Mesendoderm (in vitro differentiated cells): ENCODE results near the gene GPR15LG.
A peak's percentile ranks its signal among the peaks of the same experiment; 100 is the strongest.

Experiments
- DNase-seq: peaks from one replicate; pipeline ENCODE4 v3.0.0; 2013
- H2AK5ac ChIP-seq: 2 replicates; pipeline ENCODE4 v1.6.1; 2013; ENCODE audit warnings: low read length, inconsistent platforms
- H2BK120ac ChIP-seq: 2 replicates; pipeline ENCODE4 v1.6.1; 2013; ENCODE audit warnings: low read depth, mild to moderate bottlenecking, low read length, moderate library complexity, mixed read lengths
- H2BK15ac ChIP-seq: replicated peaks from 2 replicates; pipeline ENCODE4 v1.6.1; 2013; ENCODE audit warnings: low read depth, mild to moderate bottlenecking, moderate library complexity
- H2BK5ac ChIP-seq: 2 replicates; pipeline ENCODE4 v1.6.1; 2013; ENCODE audit warnings: low read length, inconsistent platforms
- H3K18ac ChIP-seq: 2 replicates; pipeline ENCODE4 v1.6.1; 2013; ENCODE audit warnings: mild to moderate bottlenecking, low read length, mixed read lengths
- H3K23ac ChIP-seq: one replicate; pipeline ENCODE4 v1.6.1; 2013; ENCODE audit warnings: low read length
- H3K27ac ChIP-seq: 2 replicates; pipeline ENCODE4 v1.5.1; 2013; ENCODE audit warnings: low read depth, mild to moderate bottlenecking, inconsistent platforms, low read length, moderate library complexity
- H3K27me3 ChIP-seq: 2 replicates; pipeline ENCODE4 v1.6.1; 2013; ENCODE audit warnings: low read length, control low read depth, mild to moderate bottlenecking, inconsistent platforms; ENCODE audit not compliant: insufficient read depth, poor library complexity
- H3K36me3 ChIP-seq: 2 replicates; pipeline ENCODE4 v1.6.1; 2013; ENCODE audit warnings: low read length, inconsistent platforms; ENCODE audit not compliant: control insufficient read depth, insufficient read depth
- H3K4ac ChIP-seq: one replicate; pipeline ENCODE4 v1.6.1; 2013; ENCODE audit warnings: low read depth, mild to moderate bottlenecking, low read length, moderate library complexity
- H3K4me1 ChIP-seq: 2 replicates; pipeline ENCODE4 v1.6.1; 2013; ENCODE audit warnings: low read depth, low read length, inconsistent platforms; ENCODE audit not compliant: control insufficient read depth
- H3K4me2 ChIP-seq: 2 replicates; pipeline ENCODE4 v1.6.1; 2013; ENCODE audit warnings: low read length
- H3K4me3 ChIP-seq: 2 replicates; pipeline ENCODE4 v1.5.1; 2013; ENCODE audit warnings: mild to moderate bottlenecking, low read length
- H3K56ac ChIP-seq: one replicate; pipeline ENCODE4 v1.6.1; 2013; ENCODE audit warnings: low read length
- H3K79me1 ChIP-seq: 2 replicates; pipeline ENCODE4 v1.6.1; 2013; ENCODE audit warnings: low read length, inconsistent platforms
- H3K79me2 ChIP-seq: 2 replicates; pipeline ENCODE4 v1.6.1; 2013; ENCODE audit warnings: mild to moderate bottlenecking, low read length; ENCODE audit not compliant: control insufficient read depth, insufficient read depth
- H3K9ac ChIP-seq: 2 replicates; pipeline ENCODE4 v1.6.1; 2013; ENCODE audit warnings: low read length, inconsistent platforms
- H4K5ac ChIP-seq: one replicate; pipeline ENCODE4 v1.6.1; 2013; ENCODE audit warnings: low read length
- H4K8ac ChIP-seq: one replicate; pipeline ENCODE4 v1.6.1; 2013; ENCODE audit warnings: low read depth, mild to moderate bottlenecking, control low read depth, low read length, moderate library complexity
- WGBS: extraction: QIAGEN DNeasy Blood & Tissue Kit; methylation state at CpG from one replicate; pipeline ENCODE4 v1.1.7; 2013; ENCODE audit warnings: low lambda C conversion rate, missing lambda C conversion rate; ENCODE audit not compliant: insufficient coverage; ENCODE audit errors: extremely low coverage; 5-methylcytosine and 5-hydroxymethylcytosine counted together

GPR15LG gene

GRCh38 chr10:84185526-84186175 is 12.1 kb downstream of the GPR15LG start:
- Histone ChIP-seq H3K79me1 (no peaks in the 10 kb centered on the region), H3K27ac (no peak overlapping the region), H2BK5ac (no peak overlapping the region), H3K4me2 (no peak overlapping the region), H4K8ac (no peak overlapping the region), H2BK120ac (no peak overlapping the region), H3K18ac (no peak overlapping the region), H2BK15ac (no peak overlapping the region), H3K79me2 (no peaks in the 10 kb centered on the region), H3K4ac (no peak overlapping the region), H3K9ac (no peak overlapping the region), H3K4me3 (no peak overlapping the region), H3K56ac (no peak overlapping the region), H3K4me1 (no peaks in the 10 kb centered on the region), H2AK5ac (no peak overlapping the region), H4K5ac (no peak overlapping the region), H3K36me3 (no peaks in the 10 kb centered on the region), H3K27me3 (no peaks in the 10 kb centered on the region), H3K23ac (no peak overlapping the region)
- no peak for DNase-seq
- WGBS: no CpG with 5 or more reads among the region's 11 CpGs

- no peak overlapping the region for H2BK15ac ChIP-seq
- no peaks in the 10 kb centered on the region for H3K79me1 ChIP-seq
- WGBS: no CpG with 5 or more reads among the region's 3 CpGs
- H3K9ac ChIP-seq: no peak overlapping the region
- H3K56ac ChIP-seq: no peak overlapping the region
- H3K27me3 ChIP-seq: peaks cover 1% of the 10 kb centered on the region
- H2BK5ac ChIP-seq: no peak overlapping the region
- H3K4me2 ChIP-seq: no peak overlapping the region
- DNase-seq: no peak
- no peaks in the 10 kb centered on the region for H3K36me3 ChIP-seq
- no peak overlapping the region for H4K5ac ChIP-seq
- no peak overlapping the region for H3K4me3 ChIP-seq
- no peak overlapping the region for H2AK5ac ChIP-seq
- H3K79me2 ChIP-seq: no peaks in the 10 kb centered on the region
- no peak overlapping the region for H2BK120ac ChIP-seq
- no peak overlapping the region for H3K23ac ChIP-seq
- H4K8ac ChIP-seq: no peak overlapping the region
- no peak overlapping the region for H3K27ac ChIP-seq
- H3K4ac ChIP-seq: no peak overlapping the region
- H3K18ac ChIP-seq: no peak overlapping the region
- H3K4me1 ChIP-seq: no peaks in the 10 kb centered on the region
Observed at GRCh38 chr10:84188815-84189214, 15.2 kb downstream of the GPR15LG start.

DNA sequence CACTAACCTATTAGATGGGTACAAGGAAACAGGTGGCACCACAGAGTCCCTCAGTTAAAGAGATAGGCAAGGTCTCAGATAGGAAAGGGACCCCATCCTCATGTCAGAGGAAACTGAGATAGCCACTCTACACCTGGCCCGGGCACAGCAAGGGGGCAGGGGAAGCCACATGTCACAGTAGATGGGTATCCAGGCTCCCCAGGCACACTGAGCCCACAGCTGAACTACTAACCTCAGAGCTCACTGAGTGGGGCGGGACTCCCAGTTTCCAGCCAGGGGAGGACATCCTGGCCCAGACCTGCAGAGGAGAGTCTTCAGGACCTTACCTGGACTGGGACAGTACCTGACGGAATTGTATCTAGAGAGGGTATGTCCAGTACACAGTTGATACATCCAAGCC is 17.0 kb downstream of the GPR15LG start:
- Histone ChIP-seq H3K18ac (no peak overlapping the region), H3K23ac (no peak overlapping the region), H4K5ac (no peak overlapping the region), H3K4me3 (no peak overlapping the region), H3K27me3 (peaks cover 14% of the 10 kb centered on the region), H3K56ac (no peak overlapping the region), H2BK120ac (no peak overlapping the region), H4K8ac (no peak overlapping the region), H2AK5ac (no peak overlapping the region), H3K9ac (no peak overlapping the region), H3K4me2 (no peak overlapping the region), H3K79me1 (no peaks in the 10 kb centered on the region), H3K79me2 (no peaks in the 10 kb centered on the region), H2BK5ac (no peak overlapping the region), H2BK15ac (no peak overlapping the region), H3K4me1 (no peaks in the 10 kb centered on the region), H3K4ac (no peak overlapping the region), H3K36me3 (no peaks in the 10 kb centered on the region), H3K27ac (no peak overlapping the region)
- no peak for DNase-seq
- WGBS: no CpG with 5 or more reads among the region's 3 CpGs

- H3K23ac ChIP-seq: no peak overlapping the region
- no peak overlapping the region for H4K8ac ChIP-seq
- H3K79me1 ChIP-seq: no peaks in the 10 kb centered on the region
- H3K36me3 ChIP-seq: no peaks in the 10 kb centered on the region
- no peaks in the 10 kb centered on the region for H3K79me2 ChIP-seq
- WGBS: no CpG with 5 or more reads among the region's 5 CpGs
- no peak overlapping the region for H3K18ac ChIP-seq
- DNase-seq: no peak
- H3K4me2 ChIP-seq: no peak overlapping the region
- H2BK5ac ChIP-seq: no peak overlapping the region
- no peak overlapping the region for H4K5ac ChIP-seq
- H3K4me1 ChIP-seq: no peaks in the 10 kb centered on the region
- H3K27ac ChIP-seq: no peak overlapping the region
- H2AK5ac ChIP-seq: no peak overlapping the region
- H3K27me3 ChIP-seq: peaks cover 18% of the 10 kb centered on the region
- no peak overlapping the region for H3K4me3 ChIP-seq
- H3K56ac ChIP-seq: no peak overlapping the region
- H2BK120ac ChIP-seq: no peak overlapping the region
- H2BK15ac ChIP-seq: no peak overlapping the region
- H3K9ac ChIP-seq: no peak overlapping the region
- H3K4ac ChIP-seq: no peak overlapping the region
Observed at GRCh38 chr10:84191106-84191505, 17.5 kb downstream of the GPR15LG start.

GRCh38 chr10:84193327-84193726 is 19.7 kb downstream of the GPR15LG start:
- Histone ChIP-seq H3K27ac (no peak overlapping the region), H2BK5ac (no peak overlapping the region), H3K4me2 (no peak overlapping the region), H3K4me1 (no peaks in the 10 kb centered on the region), H3K27me3 (peaks cover 18% of the 10 kb centered on the region), H3K4me3 (no peak overlapping the region), H2BK15ac (no peak overlapping the region), H3K79me2 (no peaks in the 10 kb centered on the region), H3K79me1 (no peaks in the 10 kb centered on the region), H3K23ac (no peak overlapping the region), H3K18ac (no peak overlapping the region), H3K56ac (no peak overlapping the region), H2AK5ac (no peak overlapping the region), H3K9ac (no peak overlapping the region), H4K8ac (no peak overlapping the region), H2BK120ac (no peak overlapping the region), H4K5ac (no peak overlapping the region), H3K36me3 (no peaks in the 10 kb centered on the region), H3K4ac (no peak overlapping the region)
- DNase-seq: no peak
- WGBS: no CpG with 5 or more reads among the region's 2 CpGs

GRCh38 chr10:84193846-84194423 is 20.3 kb downstream of the GPR15LG start:
- no peak overlapping the region for H3K9ac ChIP-seq
- H2BK15ac ChIP-seq: no peak overlapping the region
- H3K56ac ChIP-seq: no peak overlapping the region
- H3K18ac ChIP-seq: no peak overlapping the region
- peak overlapping the region; percentile 40 for H3K4me2 ChIP-seq
- no peak overlapping the region for H3K27ac ChIP-seq
- no CpG with 5 or more reads among the region's 5 CpGs for WGBS
- no peaks in the 10 kb centered on the region for H3K4me1 ChIP-seq
- H3K4me3 ChIP-seq: no peak overlapping the region
- no peak overlapping the region for H4K8ac ChIP-seq
- H2AK5ac ChIP-seq: no peak overlapping the region
- no peaks in the 10 kb centered on the region for H3K79me2 ChIP-seq
- H3K27me3 ChIP-seq: peaks cover 18% of the 10 kb centered on the region
- H3K79me1 ChIP-seq: no peaks in the 10 kb centered on the region
- no peak overlapping the region for H2BK5ac ChIP-seq
- H3K36me3 ChIP-seq: no peaks in the 10 kb centered on the region
- no peak for DNase-seq
- H4K5ac ChIP-seq: no peak overlapping the region
- H3K23ac ChIP-seq: no peak overlapping the region
- no peak overlapping the region for H3K4ac ChIP-seq
- no peak overlapping the region for H2BK120ac ChIP-seq
